HG03457 (cell line): ENCODE measurements around the gene ZNF600.
A peak's percentile ranks its signal among the peaks of the same experiment; 100 is the strongest.
"Not testable (repeated sequence)": the region's sequence is repeated elsewhere in the genome, so short reads cannot be mapped to it uniquely, and the experiment has no call there.

Experiments used
- ATAC-seq: cut with Tn5 transposase; IDR thresholded peaks from one replicate; pipeline ENCODE4 v1.9.1; 2021; ENCODE audit warnings: moderate number of reproducible peaks; ENCODE audit not compliant: unreplicated experiment

Gene ZNF600

DNA sequence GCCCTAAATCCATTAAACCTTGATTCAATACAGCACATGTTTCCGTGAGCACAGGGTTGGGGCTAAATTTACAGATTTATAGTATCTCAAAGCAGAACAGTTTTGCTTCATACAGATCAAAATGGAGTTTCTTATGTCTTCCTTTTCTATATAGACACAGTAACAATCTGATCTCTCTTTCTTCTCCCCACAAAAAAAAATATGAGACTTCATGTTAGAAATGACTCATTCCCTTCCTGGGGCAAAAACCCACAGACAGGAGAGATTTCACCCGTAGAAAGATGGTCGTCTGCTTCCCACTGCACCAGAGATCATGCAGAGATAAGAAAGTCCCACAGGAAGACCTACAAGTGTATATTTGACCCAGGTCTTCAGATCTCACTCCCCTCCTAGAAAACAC, 44.1 kb downstream of the ZNF600 start:
- no peak for ATAC-seq

DNA sequence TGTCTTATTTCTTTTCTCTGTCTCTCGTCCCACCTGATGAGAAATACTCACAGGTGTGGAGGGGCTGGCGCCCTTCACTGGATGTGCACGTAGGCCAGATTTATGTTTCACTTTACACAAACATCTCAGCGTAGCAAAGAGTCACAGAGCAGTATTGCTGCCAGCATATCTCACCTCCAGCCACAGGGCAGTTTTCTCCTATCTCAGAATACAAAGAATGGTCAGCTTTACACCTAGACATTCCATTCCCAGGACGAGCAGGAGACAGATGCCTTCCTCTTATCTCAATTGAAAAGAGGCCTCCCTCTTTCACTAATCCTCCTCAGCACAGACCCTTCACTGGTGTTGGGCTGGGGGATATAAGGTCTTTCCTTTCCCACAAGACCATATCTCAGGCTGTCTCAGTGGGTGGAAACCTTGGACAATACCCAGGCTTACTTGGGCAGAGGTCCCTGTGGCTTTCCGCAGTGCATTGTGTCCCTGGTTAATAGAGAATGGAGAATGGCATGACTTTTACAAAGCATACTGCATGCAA, 44.6 kb downstream of the ZNF600 start:
- no peak for ATAC-seq

DNA sequence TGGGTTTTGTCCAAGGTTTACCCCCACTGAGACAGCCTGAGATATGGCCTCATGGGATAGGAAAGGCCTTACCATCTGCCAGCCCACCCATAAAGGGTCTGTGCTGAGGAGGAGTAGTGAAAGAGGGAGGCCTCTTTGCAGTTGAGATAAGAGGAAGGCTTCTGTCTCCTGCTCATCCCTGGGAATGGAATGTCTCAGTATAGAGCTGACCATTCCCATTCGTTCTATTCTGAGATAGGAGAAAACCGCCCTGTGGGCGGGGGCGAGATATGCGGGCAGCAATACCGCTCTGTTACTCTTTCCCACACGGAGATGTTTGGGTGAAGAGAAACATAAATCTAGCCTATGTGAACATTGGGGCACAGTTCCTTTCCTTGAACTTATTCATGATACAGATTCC, 45.2 kb downstream of the ZNF600 start:
- not testable (repeated sequence) for ATAC-seq

GRCh38 chr19:52739576-52739975, 47.0 kb downstream of the ZNF600 start:
- ATAC-seq: no peak

DNA sequence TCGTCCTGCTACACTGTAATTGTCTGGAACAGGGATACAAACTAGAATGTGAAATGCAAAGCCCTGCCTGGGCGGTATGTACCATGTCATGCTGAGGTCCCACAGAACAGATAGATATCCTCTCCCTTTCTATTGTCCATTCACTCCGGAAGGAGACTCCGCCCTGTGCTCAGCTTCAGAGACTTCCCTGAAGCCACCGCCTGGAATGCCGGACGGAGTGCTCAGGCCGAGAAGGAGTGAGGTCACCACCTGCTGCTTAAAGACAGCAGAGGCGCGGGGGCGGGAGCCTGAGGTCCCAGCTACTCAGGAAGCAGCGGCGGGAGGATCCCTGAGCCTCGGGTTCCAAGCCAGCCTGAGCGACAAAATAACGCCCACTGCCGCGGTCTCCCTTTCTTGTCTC, 50.9 kb downstream of the ZNF600 start:
- no peak for ATAC-seq

DNA sequence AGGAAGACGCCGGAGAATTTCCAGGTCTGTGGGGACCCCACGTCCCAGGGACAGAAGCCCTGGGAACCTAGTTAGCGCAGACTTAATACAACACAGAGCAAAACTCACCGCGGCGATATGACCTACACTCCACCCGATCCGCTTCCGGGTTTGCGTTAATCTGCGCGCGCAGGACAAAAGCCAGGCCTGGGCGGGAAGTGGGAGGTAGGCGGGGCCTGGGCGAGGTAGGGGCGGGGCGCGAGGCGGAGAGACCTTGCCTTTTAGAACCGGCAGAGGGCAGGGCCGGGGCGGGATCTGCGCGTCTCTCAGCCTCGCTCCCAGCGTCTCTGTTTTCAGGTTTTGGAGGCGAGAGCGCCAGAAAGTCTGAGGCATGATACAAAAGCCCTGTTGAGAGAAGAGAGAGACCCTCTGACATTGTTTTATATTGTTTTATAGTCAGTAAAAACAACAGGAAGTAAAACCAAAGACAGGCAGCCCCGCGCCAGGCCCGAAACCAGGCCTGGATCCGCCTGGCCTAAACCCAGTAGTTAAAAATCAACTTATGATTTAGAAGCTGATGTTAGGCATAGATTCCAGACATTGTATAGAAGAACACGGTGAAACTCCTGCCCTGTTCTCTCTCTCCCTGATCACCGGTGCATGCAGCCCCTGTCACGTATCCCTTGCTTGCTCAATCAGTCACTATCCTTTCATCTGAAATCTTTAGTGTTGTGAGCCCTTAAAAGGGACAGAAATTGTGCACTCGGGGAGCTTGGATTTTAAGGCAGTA, 51.5 kb downstream of the ZNF600 start, which contains the start of gene ZNF611:
Gene ZNF611, minus strand, starts transcription at position 152 of the 769 bp plus-strand sequence. CDS start 19,150 bp downstream, outside the sequence.
- ATAC-seq: peak; percentile 84

DNA sequence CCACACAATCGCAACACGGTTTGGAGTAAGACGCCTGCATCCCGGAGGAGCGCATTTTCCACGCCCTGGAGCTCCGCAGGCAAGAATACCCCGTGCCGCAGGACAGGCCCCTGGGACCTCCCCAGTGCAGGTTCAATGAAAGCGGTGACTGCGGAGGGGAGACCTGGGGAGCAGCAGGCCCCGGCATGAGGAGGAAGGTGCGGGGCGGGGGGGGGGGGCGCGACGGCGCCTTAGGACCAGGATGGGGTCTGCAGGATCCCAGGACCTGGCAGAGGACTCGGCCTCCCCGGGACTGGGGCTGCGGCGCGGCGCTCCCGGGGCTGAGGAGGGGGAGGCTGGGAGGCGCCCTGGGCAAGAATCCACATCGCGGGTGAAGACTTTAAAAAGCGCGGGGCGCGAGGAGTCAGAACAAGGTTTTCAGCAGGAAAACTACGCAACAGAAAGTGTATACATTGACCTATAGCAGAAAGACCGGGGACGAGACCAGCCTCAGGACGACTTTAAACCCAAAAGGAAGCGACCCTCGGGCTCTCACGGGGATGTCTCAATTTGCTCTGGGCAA, 52.2 kb downstream of the ZNF600 start:
- peak; percentile 19 for ATAC-seq

DNA sequence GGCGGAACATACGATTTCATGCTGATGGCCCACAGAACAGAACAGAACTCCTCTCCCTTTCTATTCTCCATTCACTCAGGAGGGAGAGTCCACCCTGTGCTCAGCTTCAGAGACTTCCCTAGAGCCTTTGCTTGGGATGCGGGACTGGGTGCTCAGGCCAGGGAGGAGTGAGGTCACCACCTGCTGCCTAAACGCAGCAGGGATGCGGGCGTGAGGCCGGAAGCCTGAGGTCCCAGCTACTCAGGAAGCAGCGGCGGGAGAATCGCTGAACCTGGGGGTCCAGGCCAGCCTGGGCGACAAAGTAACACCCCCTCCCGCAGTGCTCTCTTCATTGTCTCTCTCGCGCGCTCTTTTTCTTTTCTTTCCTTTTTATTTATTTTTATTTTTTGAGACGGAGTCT, 60.5 kb downstream of the ZNF600 start:
- ATAC-seq: not testable (repeated sequence)

- ATAC-seq: no peak
Measured at GRCh38 chr19:52725528-52725961, 61.0 kb downstream of the ZNF600 start.

GRCh38 chr19:52724701-52725514, 61.7 kb downstream of the ZNF600 start:
- ATAC-seq: no peak

DNA sequence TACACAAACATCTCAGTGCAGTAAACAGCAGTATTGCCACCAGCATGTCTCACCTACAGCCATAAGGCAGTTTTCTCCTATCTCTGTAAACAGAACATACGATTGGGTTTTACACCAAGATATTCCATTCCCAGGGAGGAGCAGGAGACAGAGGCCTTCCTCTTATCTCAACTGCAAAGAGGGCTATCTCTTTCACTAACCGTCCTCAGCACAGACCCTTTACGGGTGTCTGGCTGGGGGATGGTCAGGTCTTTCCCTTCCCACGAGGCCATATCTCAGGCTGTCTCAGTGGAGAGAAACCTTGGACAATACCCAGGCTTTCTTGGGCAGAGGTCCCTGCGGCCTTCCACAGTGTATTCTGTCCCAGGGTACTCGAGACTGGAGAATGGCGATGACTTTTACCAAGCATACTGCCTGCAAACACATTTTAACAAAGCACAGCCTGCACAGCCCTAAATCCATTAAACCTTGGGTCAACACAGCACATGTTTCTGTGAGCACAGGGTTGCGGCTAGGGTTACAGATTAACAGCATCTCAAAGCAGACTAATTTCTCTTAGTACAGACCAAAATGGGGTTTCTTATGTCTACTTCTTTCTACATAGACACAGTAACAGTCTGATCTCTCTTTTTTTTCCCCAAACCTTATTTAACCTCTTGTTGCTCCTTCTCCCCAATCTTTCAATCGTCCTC, 62.5 kb downstream of the ZNF600 start:
- ATAC-seq: not testable (repeated sequence)

DNA sequence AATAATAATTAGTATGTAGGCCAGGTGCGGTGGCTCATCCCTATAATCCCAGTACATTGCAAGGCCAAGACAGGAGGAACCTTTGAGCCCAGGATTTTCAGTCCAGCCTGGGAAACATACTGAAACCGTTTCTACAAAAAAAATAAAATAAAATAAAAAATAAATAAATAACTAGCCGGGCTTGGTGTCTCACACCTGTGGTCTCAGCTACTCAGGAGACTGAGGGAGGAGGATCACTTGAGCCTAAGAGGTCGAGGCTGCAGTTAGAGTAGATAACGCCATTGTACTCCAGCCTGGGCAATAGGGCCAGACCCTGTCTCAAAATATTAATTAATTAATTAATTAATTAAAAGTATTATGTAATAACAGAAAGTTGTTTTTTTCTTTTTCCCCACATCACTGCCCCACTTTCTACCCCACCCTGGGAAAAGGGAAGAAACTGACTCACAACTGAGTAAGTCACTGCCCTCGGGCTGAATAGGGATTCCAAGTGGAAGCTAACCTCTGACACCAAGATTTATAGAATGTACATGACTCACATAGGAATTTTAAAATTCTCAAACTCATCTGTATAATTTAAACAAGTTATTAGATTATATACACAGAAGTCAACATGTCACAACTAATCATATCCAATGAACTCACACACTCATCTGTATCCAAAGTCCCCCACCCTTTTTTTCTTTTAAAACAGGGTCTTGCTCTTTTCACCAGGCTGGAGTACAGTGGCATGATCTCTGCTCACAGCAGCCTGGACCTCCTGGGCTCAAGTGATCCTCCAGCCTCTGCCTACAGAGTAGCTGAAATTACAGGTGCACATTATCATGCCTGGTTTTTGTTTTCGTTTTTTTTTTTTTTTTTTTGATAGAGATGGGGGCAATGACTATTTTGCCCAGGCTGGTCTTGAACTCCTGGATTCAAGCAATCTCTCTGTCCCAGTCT, 64.3 kb downstream of the ZNF600 start:
- no peak for ATAC-seq

- not testable (repeated sequence) for ATAC-seq
Measured at GRCh38 chr19:52720541-52720940, 66.0 kb downstream of the ZNF600 start.

GRCh38 chr19:52716522-52716921, 70.1 kb downstream of the ZNF600 start:
- ATAC-seq: no peak

GRCh38 chr19:52715902-52716301, 70.7 kb downstream of the ZNF600 start:
- ATAC-seq: not testable (repeated sequence)

GRCh38 chr19:52715330-52715729, 71.3 kb downstream of the ZNF600 start:
- ATAC-seq: not testable (repeated sequence)
